ENCODE results near the gene AMHR2.
A peak's percentile ranks its signal among the peaks of the same experiment; 100 is the strongest.
"Not testable (repeated sequence)": the region's sequence is repeated elsewhere in the genome, so short reads cannot be mapped to it uniquely, and the experiment has no call there.

AMHR2 gene

DNA sequence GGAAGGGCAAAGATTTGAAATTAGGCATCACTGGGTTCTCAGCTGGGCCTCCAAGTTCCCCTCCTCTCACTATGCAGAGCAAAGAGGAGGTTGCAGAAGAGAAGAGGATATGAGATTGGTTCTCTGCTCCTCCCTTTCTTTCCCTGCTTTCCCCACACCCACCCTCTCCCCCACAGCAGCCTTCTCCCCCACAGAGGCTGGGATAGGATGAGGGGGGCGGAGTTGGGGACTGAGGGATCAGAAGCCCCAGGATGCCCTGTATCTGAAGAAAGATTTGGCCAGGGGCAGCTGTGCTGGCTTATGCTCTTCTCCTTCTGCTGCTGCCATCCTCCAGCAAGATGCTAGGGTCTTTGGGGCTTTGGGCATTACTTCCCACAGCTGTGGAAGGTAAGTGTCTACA is at the start of gene AMHR2:
Gene AMHR2 (plus strand): TSS at position 259 of the 400 bp plus-strand sequence. CDS start 80 bp downstream, at position 339.
- no peak for DNase-seq

DNA sequence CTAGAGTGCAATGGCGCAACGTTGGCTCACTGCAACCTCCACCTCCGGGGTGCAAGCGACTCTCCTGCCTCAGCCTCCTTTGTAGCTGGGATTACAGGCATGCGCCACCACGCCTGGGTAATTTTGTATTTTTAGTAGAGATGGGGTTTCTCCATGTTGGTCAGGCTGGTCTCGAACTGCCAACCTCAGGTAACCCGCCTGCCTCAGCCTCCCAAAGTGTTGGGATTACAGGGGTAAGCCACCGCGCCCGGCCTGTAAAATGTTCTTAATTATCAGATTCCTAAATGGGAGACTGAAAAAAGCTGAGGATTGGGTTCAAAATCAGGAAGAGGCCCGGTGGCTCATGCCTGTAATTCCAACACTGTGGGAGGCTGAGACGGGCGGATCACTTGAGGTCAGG is 49.4 kb upstream of the AMHR2 start:
- DNase-seq, result not testable (repeated sequence)

DNA sequence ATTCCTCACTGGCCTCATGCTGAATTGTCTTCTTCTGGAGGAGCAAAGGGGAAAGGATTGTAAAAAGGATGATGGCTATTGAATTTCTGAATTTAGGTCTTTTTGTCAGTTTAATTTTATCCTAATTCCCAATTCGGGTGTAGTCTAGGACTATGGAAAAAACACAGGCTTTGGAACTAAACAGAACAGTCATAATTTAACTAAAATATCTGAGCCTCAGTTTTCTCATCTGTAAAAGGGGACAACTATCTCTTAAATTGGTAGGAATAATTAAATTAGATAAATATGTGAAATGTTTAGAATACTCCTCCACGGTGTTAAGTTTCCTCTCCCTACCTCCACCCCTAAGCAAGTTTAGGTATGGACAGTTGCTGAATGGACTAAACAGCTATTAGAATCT is 46.9 kb upstream of the AMHR2 start:
- no peak for DNase-seq

DNA sequence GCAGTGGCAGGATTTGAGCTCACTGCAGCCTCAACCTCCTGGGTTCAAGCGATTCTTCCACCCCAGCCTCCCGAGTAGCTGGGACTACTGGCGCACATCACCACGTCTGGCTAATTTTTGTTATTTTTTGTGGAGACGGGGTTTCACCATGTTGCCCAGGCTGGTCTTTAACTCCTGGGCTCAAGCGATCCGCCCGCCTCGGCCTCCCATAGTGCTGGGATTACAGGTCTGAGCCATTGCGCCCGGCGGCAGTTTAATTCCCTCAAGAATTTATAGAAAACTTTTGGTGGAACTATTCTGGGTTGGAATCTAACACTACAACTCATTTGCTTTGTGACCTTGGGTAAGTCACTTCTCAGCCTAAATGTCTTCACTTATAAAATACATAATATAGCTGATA is 45.4 kb upstream of the AMHR2 start:
- no peak for DNase-seq

DNA sequence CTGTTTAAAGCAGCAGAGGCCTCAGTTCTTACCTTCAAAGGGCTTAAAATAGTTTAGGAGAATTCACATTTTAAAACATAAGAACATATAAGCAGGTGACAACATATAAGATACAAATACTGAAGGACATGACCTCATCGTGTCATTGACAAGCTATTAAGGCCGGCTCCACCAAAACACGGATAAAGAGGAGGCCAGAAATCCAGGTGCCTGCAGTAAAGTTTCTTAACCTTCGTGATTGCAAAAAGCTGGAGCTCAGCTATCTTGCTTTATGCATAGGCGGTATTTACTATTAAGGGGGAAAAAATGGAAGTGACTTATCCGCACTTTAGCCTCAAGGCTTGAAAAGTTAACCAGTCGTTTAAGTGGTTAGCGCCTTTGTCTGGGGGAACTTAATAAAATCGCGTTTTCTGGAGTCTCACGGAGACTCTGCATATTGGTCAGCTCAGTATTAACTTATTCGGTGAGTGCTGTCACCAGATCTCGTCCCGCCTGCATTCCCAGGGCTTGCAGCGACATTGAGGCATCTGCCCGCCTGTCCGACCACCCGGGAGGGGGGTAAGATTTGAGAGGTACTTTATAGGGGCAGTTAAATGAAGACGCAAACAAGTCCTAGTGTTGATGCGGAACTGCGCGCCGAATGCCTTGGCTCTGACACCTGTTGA is 44.8 kb upstream of the AMHR2 start:
- DNase-seq, result peak; percentile 65

DNA sequence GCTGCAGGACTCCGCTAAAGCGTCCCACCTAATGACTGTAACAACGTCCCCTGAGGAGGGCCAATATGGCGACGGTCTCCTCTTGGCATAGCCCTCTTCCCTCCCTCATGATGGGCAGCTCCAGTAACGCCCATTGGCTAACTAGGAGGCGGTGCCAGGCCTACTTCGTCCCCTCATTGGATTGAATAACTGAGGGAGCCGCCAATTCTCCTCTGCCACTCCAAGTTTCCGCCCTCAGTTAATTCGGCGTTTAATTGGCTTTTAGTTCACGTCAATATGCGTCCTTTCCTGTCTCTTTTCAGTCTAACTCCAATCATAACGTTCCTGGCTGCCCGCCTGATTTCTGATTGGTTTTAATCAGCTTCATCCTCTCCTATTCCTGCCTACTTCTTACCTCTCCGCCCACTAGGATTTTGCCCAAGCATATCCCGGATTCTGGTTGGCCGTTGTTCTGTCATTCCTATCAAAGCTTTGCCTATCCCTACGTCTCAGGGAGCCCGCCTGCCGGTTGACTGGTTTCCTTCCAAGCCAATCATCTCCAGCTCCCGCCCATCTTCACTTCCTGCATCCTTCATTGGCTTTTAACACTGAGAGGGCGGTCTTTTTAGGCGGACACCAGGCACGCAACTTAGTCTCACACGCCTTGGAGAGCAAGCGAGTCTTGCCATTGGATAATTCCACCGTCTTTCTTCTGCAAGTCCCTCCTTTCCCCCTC is 44.1 kb upstream of the AMHR2 start:
- peak; percentile 100 for DNase-seq

DNA sequence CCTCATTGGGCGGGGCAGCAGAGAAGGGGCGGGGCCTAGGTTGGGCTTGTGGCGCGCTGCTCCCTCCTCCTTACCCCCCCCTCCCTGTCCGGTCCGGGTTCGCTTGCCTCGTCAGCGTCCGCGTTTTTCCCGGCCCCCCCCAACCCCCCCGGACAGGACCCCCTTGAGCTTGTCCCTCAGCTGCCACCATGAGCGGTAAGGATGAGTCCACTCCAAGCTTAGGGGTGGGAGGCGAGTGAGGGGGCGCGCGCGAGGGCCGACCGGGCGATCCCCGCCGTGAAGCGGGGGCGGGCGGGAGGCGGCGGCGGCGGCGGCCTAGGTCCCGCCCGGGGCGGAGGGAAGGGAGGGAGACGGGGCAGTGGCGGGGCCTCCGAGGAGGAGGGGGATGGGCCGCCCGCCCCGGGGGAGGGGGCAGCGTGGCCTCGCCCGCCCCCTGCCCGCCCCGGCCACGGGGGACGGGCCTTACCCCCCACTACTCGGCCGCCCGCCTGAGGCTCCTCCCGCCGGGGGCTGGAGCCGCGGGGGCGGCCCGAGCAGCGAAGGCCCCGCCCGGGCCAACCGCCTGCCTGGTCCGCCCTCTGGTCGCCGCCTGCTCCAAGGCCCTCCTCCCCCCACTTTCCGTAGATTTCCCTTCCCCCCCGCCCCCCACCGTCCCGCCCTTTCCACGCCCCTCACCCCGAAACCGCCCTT is 43.4 kb upstream of the AMHR2 start, which contains the start of gene SP1:
Gene SP1 (plus strand): TSS at position 73 of the 690 bp plus-strand sequence. CDS start 116 bp downstream, at position 189.
- DNase-seq, result peak; percentile 86

DNA sequence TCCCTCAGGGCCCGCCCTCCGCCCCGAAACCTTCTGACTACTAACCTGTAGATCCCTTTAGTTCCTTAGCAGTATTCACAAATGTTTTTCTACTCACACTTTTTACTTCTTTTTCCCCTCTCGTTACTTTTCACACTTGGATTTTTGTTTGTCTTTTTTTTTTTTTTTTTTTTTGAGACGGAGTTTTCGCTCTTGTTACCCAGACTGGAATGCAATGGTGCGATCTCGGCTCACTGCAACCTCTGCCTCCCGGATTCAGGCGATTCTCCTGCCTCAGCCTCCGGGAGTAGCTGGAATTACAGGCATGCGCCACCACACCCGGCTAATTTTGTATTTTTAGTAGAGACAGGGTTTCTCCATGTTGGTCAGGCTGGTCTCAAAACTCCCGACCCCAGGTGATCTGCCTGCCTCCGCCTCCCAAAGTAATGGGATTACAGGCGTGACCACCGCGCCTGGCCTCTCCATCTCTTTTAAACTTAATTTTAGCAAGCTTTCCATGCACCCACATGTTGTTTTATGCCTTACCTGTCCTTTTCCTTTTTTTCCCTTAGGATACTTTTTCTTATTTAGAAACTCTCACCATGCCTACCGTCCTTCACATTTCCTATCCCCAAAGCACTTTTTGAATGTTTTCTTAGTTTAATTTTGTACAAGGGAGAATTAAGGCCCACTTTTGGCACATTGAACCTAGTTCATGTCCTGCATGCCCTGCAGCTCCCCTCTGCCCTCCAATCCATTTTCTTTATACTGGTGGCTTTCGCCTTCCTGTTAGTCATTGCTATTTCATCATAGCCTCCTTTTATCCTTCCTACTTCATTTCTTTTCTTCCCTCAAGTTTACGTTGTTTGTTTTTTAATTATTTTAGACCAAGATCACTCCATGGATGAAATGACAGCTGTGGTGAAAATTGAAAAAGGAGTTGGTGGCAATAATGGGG is 42.6 kb upstream of the AMHR2 start:
- DNase-seq, result no peak

DNA sequence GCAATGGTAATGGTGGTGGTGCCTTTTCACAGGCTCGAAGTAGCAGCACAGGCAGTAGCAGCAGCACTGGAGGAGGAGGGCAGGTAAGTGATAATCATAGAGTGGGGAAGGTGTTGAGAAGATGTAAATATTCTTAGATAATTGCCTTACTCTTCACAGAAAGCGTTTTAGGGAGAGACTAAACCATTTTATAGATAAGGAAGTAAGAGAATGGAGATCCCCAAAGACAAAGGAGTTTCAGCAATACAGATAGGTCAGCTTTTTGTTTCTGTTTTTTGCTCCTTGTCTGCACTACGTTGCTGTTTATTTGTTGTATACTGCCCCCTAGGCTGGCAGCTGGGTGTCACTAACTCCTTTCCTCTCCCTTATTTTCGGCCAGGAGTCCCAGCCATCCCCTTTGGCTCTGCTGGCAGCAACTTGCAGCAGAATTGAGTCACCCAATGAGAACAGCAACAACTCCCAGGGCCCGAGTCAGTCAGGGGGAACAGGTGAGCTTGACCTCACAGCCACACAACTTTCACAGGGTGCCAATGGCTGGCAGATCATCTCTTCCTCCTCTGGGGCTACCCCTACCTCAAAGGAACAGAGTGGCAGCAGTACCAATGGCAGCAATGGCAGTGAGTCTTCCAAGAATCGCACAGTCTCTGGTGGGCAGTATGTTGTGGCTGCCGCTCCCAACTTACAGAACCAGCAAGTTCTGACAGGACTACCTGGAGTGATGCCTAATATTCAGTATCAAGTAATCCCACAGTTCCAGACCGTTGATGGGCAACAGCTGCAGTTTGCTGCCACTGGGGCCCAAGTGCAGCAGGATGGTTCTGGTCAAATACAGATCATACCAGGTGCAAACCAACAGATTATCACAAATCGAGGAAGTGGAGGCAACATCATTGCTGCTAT is 41.7 kb upstream of the AMHR2 start:
- no peak for DNase-seq

DNA sequence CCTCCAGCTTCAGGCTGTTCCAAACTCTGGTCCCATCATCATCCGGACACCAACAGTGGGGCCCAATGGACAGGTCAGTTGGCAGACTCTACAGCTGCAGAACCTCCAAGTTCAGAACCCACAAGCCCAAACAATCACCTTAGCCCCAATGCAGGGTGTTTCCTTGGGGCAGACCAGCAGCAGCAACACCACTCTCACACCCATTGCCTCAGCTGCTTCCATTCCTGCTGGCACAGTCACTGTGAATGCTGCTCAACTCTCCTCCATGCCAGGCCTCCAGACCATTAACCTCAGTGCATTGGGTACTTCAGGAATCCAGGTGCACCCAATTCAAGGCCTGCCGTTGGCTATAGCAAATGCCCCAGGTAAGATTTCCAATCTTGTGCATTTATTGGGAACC is 40.4 kb upstream of the AMHR2 start:
- DNase-seq, result no peak

DNA sequence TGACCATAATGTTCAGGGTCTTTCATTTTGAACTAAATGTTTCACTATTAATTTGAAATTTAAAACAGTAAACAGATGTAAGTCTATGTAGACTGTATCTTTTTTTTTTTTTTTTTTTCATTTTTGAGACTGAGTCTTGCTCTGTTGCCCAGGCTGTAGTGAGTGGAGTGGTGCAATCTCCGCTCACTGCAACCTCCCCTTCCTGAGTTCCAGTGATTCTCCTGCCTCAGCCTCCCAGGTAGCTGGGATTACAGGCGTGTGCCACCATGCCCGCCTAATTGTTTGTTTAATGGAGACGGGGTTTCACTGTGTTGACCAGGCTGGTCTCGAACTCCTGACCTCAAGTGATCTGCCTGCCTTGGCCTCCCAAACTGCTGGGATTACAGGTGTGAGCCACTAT is 37.3 kb upstream of the AMHR2 start:
- not testable (repeated sequence) for DNase-seq

DNA sequence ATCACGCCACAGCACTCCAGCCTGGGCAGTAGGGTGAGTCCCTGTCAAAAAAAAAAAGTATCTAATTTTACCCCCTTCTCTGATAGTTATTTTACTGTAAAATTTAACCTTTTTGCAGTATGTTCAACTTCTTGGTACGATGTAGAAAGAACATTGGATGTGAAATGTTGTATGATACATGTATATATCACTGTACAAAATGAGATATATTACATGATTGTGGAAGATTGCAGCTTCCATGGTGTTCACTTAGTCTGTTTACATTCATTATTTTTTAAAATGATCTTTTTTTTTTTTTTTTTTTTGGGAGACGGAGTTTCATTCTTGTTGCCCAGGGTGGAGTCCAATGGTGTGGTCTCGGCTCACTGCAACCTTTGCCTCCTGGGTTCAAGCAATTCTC is 34.7 kb upstream of the AMHR2 start:
- DNase-seq, result no peak

DNA sequence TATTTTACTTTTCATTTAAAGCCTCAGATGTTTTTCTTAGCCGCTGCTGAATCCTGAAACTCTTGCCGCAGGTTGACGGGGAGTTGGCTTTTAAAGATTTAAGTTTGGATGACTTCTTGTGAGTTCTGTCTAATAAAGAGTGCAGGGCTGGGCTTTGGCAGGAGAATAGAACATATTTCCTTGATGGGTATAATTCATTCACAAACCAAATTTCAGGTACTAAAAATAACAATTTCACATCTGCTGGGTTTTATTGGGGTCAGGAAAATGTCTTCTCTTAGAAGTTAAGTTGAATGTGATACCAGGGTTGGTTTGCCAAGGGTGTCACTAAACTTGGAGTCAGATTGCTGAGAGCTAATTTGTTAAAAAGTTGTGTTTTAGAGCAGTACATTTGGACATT is 34.0 kb upstream of the AMHR2 start:
- DNase-seq, result no peak

DNA sequence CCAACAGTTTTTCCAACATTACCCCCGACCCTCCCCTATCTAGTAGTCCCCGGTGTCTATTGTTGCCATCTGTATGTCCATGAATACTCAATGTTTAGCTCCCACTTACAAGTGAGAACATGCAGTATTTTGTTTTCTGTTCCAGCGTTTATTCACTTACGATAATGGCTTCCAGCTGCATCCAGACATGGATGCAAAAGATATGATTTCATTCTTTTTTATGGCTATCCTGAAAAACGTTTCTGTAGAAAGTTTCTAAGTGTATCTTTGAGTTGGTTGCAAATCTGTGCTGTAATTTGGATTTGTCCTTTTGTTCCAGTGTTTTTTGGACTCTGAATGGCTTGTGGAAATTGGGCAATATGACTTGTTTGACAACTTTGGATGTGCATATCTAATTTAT is 31.9 kb upstream of the AMHR2 start:
- DNase-seq, result no peak

DNA sequence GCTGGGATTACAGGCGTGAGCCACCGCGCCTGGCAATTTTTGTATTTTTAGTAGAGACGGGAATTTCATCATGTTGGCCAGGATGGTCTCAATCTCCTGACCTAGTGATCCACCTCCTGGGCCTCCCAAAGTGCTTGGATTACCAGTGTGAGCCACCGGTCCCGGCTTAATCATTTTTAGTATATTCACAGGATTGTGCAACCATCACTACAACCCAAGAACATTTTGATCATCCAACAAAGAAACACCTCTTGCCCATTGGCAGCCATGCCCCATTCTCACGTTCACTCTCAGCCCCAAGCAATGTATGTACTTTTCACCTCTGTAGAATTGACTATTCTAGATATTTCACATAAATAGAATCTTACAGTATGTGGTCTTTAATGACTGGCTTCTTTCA is 23.8 kb upstream of the AMHR2 start:
- DNase-seq, result no peak

DNA sequence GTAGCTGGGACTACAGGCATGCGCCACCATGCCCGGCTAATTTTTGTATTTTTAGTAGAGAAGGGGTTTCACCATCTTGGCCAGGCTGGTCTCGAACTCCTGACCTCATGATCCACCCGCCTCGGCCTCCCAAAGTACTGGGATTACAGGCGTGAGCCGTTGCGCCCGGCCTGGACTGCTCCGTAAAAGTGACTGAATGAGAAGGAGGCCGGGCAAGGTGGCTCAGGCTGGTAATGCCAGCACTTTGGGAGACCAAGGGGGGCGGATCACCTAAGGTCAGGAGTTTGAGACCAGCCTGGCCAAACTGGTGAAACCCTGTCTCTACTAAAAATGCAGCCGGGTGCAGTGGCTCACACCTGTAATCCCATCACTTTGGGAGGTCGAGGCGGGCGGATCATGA is 21.3 kb upstream of the AMHR2 start:
- DNase-seq, result not testable (repeated sequence)

DNA sequence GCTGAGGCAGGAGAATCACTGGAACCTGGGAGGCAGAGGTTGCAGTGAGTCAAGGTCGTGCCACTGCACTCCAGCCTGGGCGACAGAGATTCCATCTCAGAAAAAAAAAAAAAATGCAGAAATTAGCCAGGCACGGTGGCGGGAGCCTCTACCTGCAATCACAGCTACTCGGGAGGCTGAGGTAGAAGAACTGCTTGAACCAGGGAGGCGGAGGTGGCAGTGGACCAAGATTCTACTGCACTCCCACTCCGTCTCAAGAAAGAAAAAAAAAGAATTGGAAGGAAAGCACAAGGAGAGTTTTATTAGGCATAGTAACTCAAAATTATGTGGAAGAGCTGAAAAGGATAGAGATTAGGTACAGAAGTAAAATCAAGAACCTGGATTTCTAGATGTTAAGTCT is 20.8 kb upstream of the AMHR2 start:
- DNase-seq, result no peak

DNA sequence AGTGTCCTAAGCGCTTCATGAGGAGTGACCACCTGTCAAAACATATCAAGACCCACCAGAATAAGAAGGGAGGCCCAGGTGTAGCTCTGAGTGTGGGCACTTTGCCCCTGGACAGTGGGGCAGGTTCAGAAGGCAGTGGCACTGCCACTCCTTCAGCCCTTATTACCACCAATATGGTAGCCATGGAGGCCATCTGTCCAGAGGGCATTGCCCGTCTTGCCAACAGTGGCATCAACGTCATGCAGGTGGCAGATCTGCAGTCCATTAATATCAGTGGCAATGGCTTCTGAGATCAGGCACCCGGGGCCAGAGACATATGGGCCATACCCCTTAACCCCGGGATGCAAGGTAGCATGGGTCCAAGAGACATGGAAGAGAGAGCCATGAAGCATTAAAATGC is 12.7 kb upstream of the AMHR2 start:
- no peak for DNase-seq

DNA sequence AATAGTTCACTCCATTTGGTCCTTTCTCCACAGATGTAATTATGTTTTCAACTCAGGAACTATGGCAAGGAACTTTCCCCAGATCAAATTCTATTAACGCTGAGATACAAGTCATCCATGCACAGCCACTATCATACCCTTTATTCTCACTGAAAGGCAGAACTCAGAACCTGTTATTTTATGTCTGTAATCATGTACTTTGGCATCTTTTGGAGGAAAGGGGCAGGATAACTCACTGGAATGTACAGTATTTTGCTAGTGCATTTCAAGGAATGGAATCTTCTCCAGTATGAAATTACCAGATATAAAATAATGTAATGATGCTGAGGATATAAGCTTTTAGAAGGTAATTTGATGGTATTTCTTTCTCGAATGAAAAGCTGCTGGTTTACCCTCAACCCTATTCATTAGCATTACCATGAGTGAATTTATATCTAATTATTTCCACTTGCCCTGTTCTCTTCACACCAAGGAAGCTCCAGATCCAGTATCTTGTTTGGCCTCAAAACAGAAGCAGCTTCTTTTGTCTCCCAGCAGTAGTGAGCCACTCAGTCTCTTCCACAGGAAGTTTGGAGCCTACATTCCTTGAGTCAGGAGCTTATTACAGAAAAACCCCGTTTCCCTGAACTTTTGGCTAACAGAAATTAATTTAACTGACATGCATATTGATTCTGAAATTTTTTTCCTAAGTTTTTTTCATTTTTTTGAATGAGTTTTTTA is 10.0 kb upstream of the AMHR2 start:
- no peak for DNase-seq

DNA sequence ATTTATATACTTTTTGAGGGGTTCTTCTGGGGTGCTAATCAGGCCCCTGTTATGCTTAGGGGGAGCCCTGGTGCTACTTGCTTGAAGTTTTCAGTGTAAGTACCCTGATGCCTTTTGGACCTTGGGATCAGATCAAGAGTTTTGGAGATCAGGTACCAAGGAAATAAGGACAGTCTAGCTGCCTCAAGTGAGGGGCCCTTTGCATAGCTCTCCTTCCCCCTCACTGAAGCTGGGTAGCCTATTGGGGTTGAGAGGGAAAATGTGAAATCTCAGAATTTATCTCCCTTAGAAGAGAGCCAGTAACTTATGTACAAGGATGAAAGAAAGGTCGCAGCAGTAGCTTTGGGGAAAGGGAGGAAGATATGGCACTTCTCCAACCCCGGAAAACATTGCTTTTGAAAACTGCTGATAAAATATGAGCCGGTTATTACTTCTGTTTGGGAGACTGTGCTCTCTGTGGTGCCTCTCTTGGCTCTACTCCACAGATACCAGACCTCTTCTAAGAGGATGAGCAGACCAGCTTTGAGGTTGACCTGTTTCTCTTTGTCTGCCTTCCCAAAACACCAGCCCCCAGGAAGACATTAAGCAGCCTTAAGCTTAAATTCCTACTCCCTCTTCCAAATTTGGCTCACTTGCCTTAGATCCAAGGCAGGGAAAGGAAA is 8.8 kb upstream of the AMHR2 start:
- no peak for DNase-seq
